Rectal smooth muscle tissue (tissue), 1 donor: ENCODE results near the gene DNMT3A.

Source experiments
- H3K27ac ChIP-seq: one replicate; pipeline ENCODE4 v1.7.0; 2013; ENCODE audit warnings: low read depth, low read length, inconsistent platforms
- H3K27me3 ChIP-seq: one replicate; pipeline ENCODE4 v1.7.0; 2013; ENCODE audit warnings: low read length; ENCODE audit not compliant: control insufficient read depth, insufficient read depth
- H3K36me3 ChIP-seq: one replicate; pipeline ENCODE4 v1.7.0; 2013; ENCODE audit warnings: low read length; ENCODE audit not compliant: control insufficient read depth, insufficient read depth
- H3K4me1 ChIP-seq: one replicate; pipeline ENCODE4 v1.7.0; 2013; ENCODE audit warnings: low read length; ENCODE audit not compliant: control insufficient read depth, insufficient read depth
- H3K4me3 ChIP-seq: one replicate; pipeline ENCODE4 v1.7.0; 2013; ENCODE audit warnings: low read length
- H3K9ac ChIP-seq: one replicate; pipeline ENCODE4 v1.7.0; 2013; ENCODE audit warnings: low read length

DNMT3A gene

GRCh38 chr2:25292408-25292807, 49.3 kb downstream of the DNMT3A start:
- H3K4me3 ChIP-seq = no peak overlapping the region
- H3K27me3 ChIP-seq = no peaks in the 10 kb centered on the region
- no peaks in the 10 kb centered on the region for H3K36me3 ChIP-seq
- H3K27ac ChIP-seq = no peak overlapping the region
- H3K9ac ChIP-seq = no peak overlapping the region
- peaks cover 19% of the 10 kb centered on the region for H3K4me1 ChIP-seq

- Histone ChIP-seq H3K9ac (no peak overlapping the region), H3K27ac (no peak overlapping the region), H3K27me3 (no peaks in the 10 kb centered on the region), H3K4me3 (no peak overlapping the region), H3K36me3 (no peaks in the 10 kb centered on the region), H3K4me1 (peaks cover 19% of the 10 kb centered on the region)
Observed at GRCh38 chr2:25290811-25291495, 50.8 kb downstream of the DNMT3A start.

GRCh38 chr2:25286723-25287483, 54.8 kb downstream of the DNMT3A start:
- peaks cover 3% of the 10 kb centered on the region for H3K36me3 ChIP-seq
- no peaks in the 10 kb centered on the region for H3K27me3 ChIP-seq
- no peak overlapping the region for H3K9ac ChIP-seq
- no peak overlapping the region for H3K4me3 ChIP-seq
- H3K4me1 ChIP-seq = no peaks in the 10 kb centered on the region
- H3K27ac ChIP-seq = no peak overlapping the region

GRCh38 chr2:25286025-25286400, 55.7 kb downstream of the DNMT3A start:
- Histone ChIP-seq H3K27me3 (no peaks in the 10 kb centered on the region), H3K4me1 (no peaks in the 10 kb centered on the region), H3K27ac (no peak overlapping the region), H3K36me3 (peaks cover 3% of the 10 kb centered on the region), H3K4me3 (no peak overlapping the region), H3K9ac (no peak overlapping the region)

GRCh38 chr2:25285265-25286024, 56.3 kb downstream of the DNMT3A start:
- Histone ChIP-seq H3K9ac (no peak overlapping the region), H3K27ac (no peak overlapping the region), H3K27me3 (no peaks in the 10 kb centered on the region)

GRCh38 chr2:25284756-25285155, 57.0 kb downstream of the DNMT3A start:
- H3K27me3 ChIP-seq = no peaks in the 10 kb centered on the region
- no peak overlapping the region for H3K4me3 ChIP-seq
- peaks cover 6% of the 10 kb centered on the region for H3K36me3 ChIP-seq
- no peaks in the 10 kb centered on the region for H3K4me1 ChIP-seq
- H3K27ac ChIP-seq = no peak overlapping the region
- no peak overlapping the region for H3K9ac ChIP-seq

More at GRCh38 chr2:25285265-25286024, 56.3 kb downstream of the DNMT3A start:
- H3K4me3 ChIP-seq = no peak overlapping the region
- peaks cover 6% of the 10 kb centered on the region for H3K36me3 ChIP-seq
- no peaks in the 10 kb centered on the region for H3K4me1 ChIP-seq

- Histone ChIP-seq H3K27ac (no peak overlapping the region), H3K4me1 (no peaks in the 10 kb centered on the region), H3K9ac (no peak overlapping the region), H3K27me3 (no peaks in the 10 kb centered on the region), H3K36me3 (peaks cover 6% of the 10 kb centered on the region), H3K4me3 (no peak overlapping the region)
Observed at GRCh38 chr2:25283921-25284320, 57.8 kb downstream of the DNMT3A start.

- no peak overlapping the region for H3K4me3 ChIP-seq
- no peak overlapping the region for H3K27ac ChIP-seq
- H3K9ac ChIP-seq = no peak overlapping the region
- H3K27me3 ChIP-seq = no peaks in the 10 kb centered on the region
- peaks cover 6% of the 10 kb centered on the region for H3K36me3 ChIP-seq
- peaks cover 7% of the 10 kb centered on the region for H3K4me1 ChIP-seq
Observed at GRCh38 chr2:25281941-25282340, 59.8 kb downstream of the DNMT3A start.

GRCh38 chr2:25281522-25281921, 60.2 kb downstream of the DNMT3A start:
- Histone ChIP-seq H3K27ac (no peak overlapping the region), H3K9ac (no peak overlapping the region), H3K4me1 (peaks cover 7% of the 10 kb centered on the region), H3K36me3 (peaks cover 6% of the 10 kb centered on the region), H3K4me3 (no peak overlapping the region), H3K27me3 (no peaks in the 10 kb centered on the region)

- Histone ChIP-seq H3K4me3 (no peak overlapping the region), H3K27me3 (no peaks in the 10 kb centered on the region), H3K4me1 (peaks cover 7% of the 10 kb centered on the region), H3K27ac (no peak overlapping the region), H3K9ac (no peak overlapping the region), H3K36me3 (peaks cover 6% of the 10 kb centered on the region)
Observed at GRCh38 chr2:25280051-25280687, 61.6 kb downstream of the DNMT3A start.

GRCh38 chr2:25279091-25279651, 62.6 kb downstream of the DNMT3A start:
- H3K4me3 ChIP-seq = no peak overlapping the region
- H3K9ac ChIP-seq = no peak overlapping the region
- no peaks in the 10 kb centered on the region for H3K27me3 ChIP-seq
- H3K27ac ChIP-seq = no peak overlapping the region
- peaks cover 7% of the 10 kb centered on the region for H3K4me1 ChIP-seq
- H3K36me3 ChIP-seq = peaks cover 6% of the 10 kb centered on the region
